Panc1 (cell line): ENCODE measurements around the gene STEAP1B. TPM values are rescaled to one million over a fixed set of nuclear protein-coding genes. Genes with fewer than 3 reads are reported as not detected.

Experiments used
- ATAC-seq: fragments of 200-7000 bp; cut with Tn5 transposase; 2 replicates; pipeline ENCODE4 v1.9.1; 2020; ENCODE audit warnings: mild to moderate bottlenecking, moderate library complexity
- BruUV-seq: library from RNA; stranded (reverse); fragments of 400-500 nt; replicated peaks from 2 replicates; lab custom pipeline; 2021; lab: Mats Ljungman, UMichigan
- CTCF ChIA-PET: fragments of 300-600 bp; sonication (Branson Sonifier 250); formaldehyde crosslinking; loops from one replicate; lab custom pipeline; 2022; ENCODE audit warnings: antibody characterized with exemption; lab: Charles Lee
- POLR2A ChIA-PET: fragments of 300-600 bp; sonication (Branson Sonifier 250); formaldehyde crosslinking; loops from one replicate; lab custom pipeline; 2022; ENCODE audit warnings: antibody characterized with exemption; lab: Charles Lee
- DNase-seq: peaks from one replicate; pipeline ENCODE4 v3.0.0-alpha.2; 2010; ENCODE audit warnings: low read depth, low spot score
- H3K27ac ChIP-seq: 2 replicates; pipeline ENCODE4 v1.5.1; 2011; ENCODE audit warnings: mild to moderate bottlenecking, low read length, inconsistent platforms
- H3K27me3 ChIP-seq: fragments of 200-500 bp; sonication (Bioruptor generic); 2 replicates; pipeline ENCODE4 v1.6.0; 2014; ENCODE audit warnings: low read length, inconsistent platforms; ENCODE audit not compliant: control insufficient read depth, insufficient read depth
- H3K36me3 ChIP-seq: fragments of 200-500 bp; sonication (Bioruptor generic); 2 replicates; pipeline ENCODE4 v1.5.1; 2014; ENCODE audit warnings: inconsistent platforms, mild to moderate bottlenecking, low read length, moderate library complexity; ENCODE audit not compliant: control insufficient read depth, insufficient read depth
- H3K4me1 ChIP-seq: 2 replicates; pipeline ENCODE4 v1.5.1; 2011; ENCODE audit warnings: inconsistent platforms, mild to moderate bottlenecking, low read length, moderate library complexity; ENCODE audit not compliant: control insufficient read depth, insufficient read depth
- H3K4me3 ChIP-seq, 2 experiments: 2 replicates each; pipeline ENCODE4 v1.5.1; 2011 to 2012; ENCODE audit warnings: low read depth in 2 of 2, low read length in 2 of 2, mild to moderate bottlenecking in 2 of 2, inconsistent platforms in 1 of 2, moderate library complexity in 1 of 2
- H3K9me3 ChIP-seq: fragments of 200-500 bp; sonication (Bioruptor generic); 2 replicates; pipeline ENCODE4 v1.5.1; 2014; ENCODE audit warnings: low read depth, mild to moderate bottlenecking, inconsistent platforms, low read length, moderate library complexity; ENCODE audit not compliant: control insufficient read depth, insufficient read depth
- CTCF ChIP-seq: fragments of 450-650 bp; IDR thresholded peaks from 2 replicates; pipeline ENCODE4 v1.5.1; 2017; ENCODE audit warnings: mild to moderate bottlenecking
- POLR2AphosphoS5 ChIP-seq: IDR thresholded peaks from 2 replicates; pipeline ENCODE4 v1.6.1; 2012; ENCODE audit warnings: mild to moderate bottlenecking, low read depth, low read length, moderate library complexity
- REST ChIP-seq, 2 experiments: IDR thresholded peaks; 2 replicates each; pipeline ENCODE4 v1.6.1; 2011 to 2012; ENCODE audit warnings: low read depth in 2 of 2, control low read depth in 1 of 2, low read length in 1 of 2, mild to moderate bottlenecking in 1 of 2, moderate library complexity in 1 of 2; ENCODE audit not compliant: insufficient read depth in 1 of 2
- SIN3A ChIP-seq: IDR thresholded peaks from 2 replicates; pipeline ENCODE4 v1.6.1; 2012; ENCODE audit warnings: low read depth, mild to moderate bottlenecking, low read length, moderate library complexity, borderline replicate concordance; ENCODE audit not compliant: insufficient read depth
- TCF7L2 ChIP-seq: IDR thresholded peaks from 2 replicates; pipeline ENCODE4 v1.6.1; 2011; ENCODE audit warnings: mild to moderate bottlenecking, low read depth, low read length, inconsistent platforms
- in situ Hi-C: cut with HindIII; loops from 2 replicates; pipeline ENCODE4 v1.10.0; 2016; ENCODE audit warnings: low sequenced_read_pairs, low pct_unique_long_range_greater_than_20kb
- intact Hi-C: fragments of 100-400 bp; cut with micrococcal nuclease; formaldehyde crosslinking; loops from one replicate; pipeline ENCODE4 v1.10.0; 2022; ENCODE audit not compliant: unreplicated experiment
- total RNA-seq: library from RNA; stranded (reverse); gene quantifications from one replicate; pipeline ENCODE4 v1.2.1, GENCODE V29; 2021; ENCODE audit not compliant: unreplicated experiment

Gene STEAP1B
- total RNA-seq, 1 experiment from 2014 or later: 3.3 TPM

- no peaks in the 10 kb centered on the region for H3K4me1 ChIP-seq
- no peaks in the 10 kb centered on the region for H3K9me3 ChIP-seq
- in situ Hi-C loops: no loop called here
- ATAC-seq: no peak
- no peak for DNase-seq
- intact Hi-C loops: no loop called here
- ChIA-PET POLR2A (no interaction called here), CTCF (no interaction called here)
- BruUV-seq: no TSS peak
- TF ChIP-seq REST (IDR thresholded peaks at IDR 0.05; ENCODE audit: insufficient read depth in 1 of 2, low read depth in 2 of 2, low read length in 1 of 2) (no peak), SIN3A (no peak), CTCF (no peak), TCF7L2 (no peak), POLR2AphosphoS5 (no peak)
- peaks cover 27% of the 10 kb centered on the region for H3K27me3 ChIP-seq
- no peaks in the 10 kb centered on the region for H3K36me3 ChIP-seq
- no peak overlapping the region for H3K27ac ChIP-seq
- H3K4me3 ChIP-seq: no peak overlapping the region
Measured at GRCh38 chr7:22543169-22543568, 43.2 kb upstream of the STEAP1B start.

GRCh38 chr7:22542669-22543068, 42.7 kb upstream of the STEAP1B start:
- Histone ChIP-seq H3K27ac (no peak overlapping the region), H3K36me3 (no peaks in the 10 kb centered on the region), H3K4me3 (no peak overlapping the region), H3K9me3 (no peaks in the 10 kb centered on the region), H3K27me3 (peaks cover 22% of the 10 kb centered on the region), H3K4me1 (no peaks in the 10 kb centered on the region)
- no peak for TF ChIP-seq TCF7L2
- no peak for TF ChIP-seq REST (IDR thresholded peaks at IDR 0.05; ENCODE audit: insufficient read depth in 1 of 2, low read depth in 2 of 2, low read length in 1 of 2)
- TF ChIP-seq CTCF: no peak
- TF ChIP-seq POLR2AphosphoS5: no peak
- BruUV-seq: no TSS peak
- in situ Hi-C loops: no loop called here
- CTCF ChIA-PET: no interaction called here
- DNase-seq: no peak
- POLR2A ChIA-PET: no interaction called here
- intact Hi-C loops: no loop called here
- no peak for ATAC-seq
